Gastrocnemius medialis (tissue), 4 donors: ENCODE measurements around the gene NDRG4. TPM values are rescaled to one million over a fixed set of nuclear protein-coding genes. Genes with fewer than 3 reads are reported as not detected.

Experiments
- ATAC-seq, 2 donors: fragments of 150-250 bp; one replicate each; pipeline ENCODE4 v1.9.1; 2016
- DNase-seq, 2 donors: peaks; one replicate each; pipeline ENCODE4 v3.0.0-alpha.2; 2019
- H3K27ac ChIP-seq, 4 donors: fragments of 200-600 bp; sonication (generic); 1 replicate in 1 of 4; 2 replicates in 3 of 4; pipeline ENCODE4 v1.5.1; 2016 to 2018; ENCODE audit warnings: mild to moderate bottlenecking in 2 of 4, moderate library complexity in 1 of 4
- H3K27me3 ChIP-seq, 3 donors: fragments of 200-600 bp; sonication (generic) in 2 of 3; 1 replicate in 1 of 3; 2 replicates in 2 of 3; pipeline versions ENCODE4 v1.5.1 to v1.6.0; 2016 to 2019; ENCODE audit warnings: mild to moderate bottlenecking in 1 of 3, moderate library complexity in 1 of 3
- H3K36me3 ChIP-seq, 2 donors: fragments of 200-600 bp; sonication (generic) in 1 of 2; one replicate each; pipeline ENCODE4 v1.5.1; 2017 to 2018
- H3K4me1 ChIP-seq, 2 donors: fragments of 200-600 bp; sonication (generic) in 1 of 2; one replicate each; pipeline ENCODE4 v1.5.1; 2016 to 2017; ENCODE audit warnings: mild to moderate bottlenecking in 2 of 2
- H3K4me3 ChIP-seq, 4 donors: fragments of 200-600 bp; sonication (generic) in 3 of 4; 1 replicate in 1 of 4; 2 replicates in 3 of 4; pipeline ENCODE4 v1.5.1; 2016 to 2019; ENCODE audit warnings: mild to moderate bottlenecking in 2 of 4
- H3K9me3 ChIP-seq, 3 donors: fragments of 200-600 bp; sonication (generic) in 2 of 3; 1 replicate in 1 of 3; 2 replicates in 2 of 3; pipeline ENCODE4 v1.5.1; 2016 to 2019
- POLR2A ChIP-seq, 2 donors: fragments of 450-650 bp; IDR thresholded peaks; one replicate each; pipeline ENCODE4 v1.6.1; 2017; ENCODE audit warnings: antibody characterized with exemption in 2 of 2, mild to moderate bottlenecking in 2 of 2, moderate library complexity in 2 of 2
- in situ Hi-C, 4 donors: fragments of 200-750 bp; cut with MboI; loops; one replicate each; pipeline versions ENCODE4 v1.15.0 to v1.8.0; 2017; ENCODE audit warnings: low sequenced_read_pairs in 4 of 4
- intact Hi-C: fragments of 100-400 bp; cut with DNase I; formaldehyde crosslinking; loops from one replicate; pipeline ENCODE4 v1.15.1; 2023; ENCODE audit warnings: low total_unique reads
- total RNA-seq, 4 donors: library from RNA; depleted of rRNA; stranded (reverse); fragments of >200 nt; gene quantifications; one replicate each; pipeline versions ENCODE4 v1.1.0 to v1.2.3, GENCODE V29; 2016
- TF ChIP-seq, protein P1 (sequence below), 5 experiments: fragments of 450-650 bp in 3 of 5; fragments of 200-600 bp in 2 of 5; sonication (generic) in 2 of 5; IDR thresholded peaks in 4 of 5; conservative IDR thresholded peaks in 1 of 5; 1 replicate in 4 of 5; 2 replicates in 1 of 5; pipeline ENCODE4 v1.5.1; 2016 to 2019; ENCODE audit warnings: antibody characterized with exemption in 5 of 5, mild to moderate bottlenecking in 3 of 5, moderate library complexity in 3 of 5

NDRG4 gene
- total RNA-seq, 4 donors from 2014 or later, result 2.0 to 13.3 (median 6.5) TPM

DNA sequence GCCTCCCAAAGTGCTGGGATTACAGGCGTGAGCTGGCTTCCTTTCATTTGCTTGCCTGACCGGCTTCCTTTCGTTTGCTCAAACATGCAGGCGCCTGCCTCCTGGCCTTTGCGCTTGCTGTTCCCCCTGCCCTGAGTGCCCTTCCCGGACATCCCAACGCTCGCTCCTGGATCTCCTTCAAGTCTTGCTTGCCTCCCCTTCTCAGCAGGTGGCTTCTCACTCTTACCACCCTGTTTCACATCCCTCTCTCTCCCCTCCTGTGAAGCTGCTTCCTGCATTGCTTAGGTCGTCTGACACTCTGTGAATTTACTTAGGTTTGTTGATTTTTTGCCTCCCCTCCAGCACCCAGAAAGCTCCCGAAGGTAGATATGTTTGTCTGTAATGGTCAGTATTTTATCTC, 25.6 kb upstream of the NDRG4 start:
- no peaks in the 10 kb centered on the region for H3K9me3 ChIP-seq
- intact Hi-C loops, result no loop called here
- no peaks in the 10 kb centered on the region for H3K36me3 ChIP-seq
- H3K27me3 ChIP-seq, result peaks cover 0 to 3% (median 0%) of the 10 kb centered on the region in 3 donors
- in situ Hi-C loops, result no loop called here
- no peaks in the 10 kb centered on the region for H3K4me1 ChIP-seq
- ATAC-seq, result no peak
- peak overlapping the region in 3 of 4 donors; percentile 44 to 54 (median 44) for H3K27ac ChIP-seq
- no peak for DNase-seq
- no peak overlapping the region for H3K4me3 ChIP-seq
- no peak for TF ChIP-seq POLR2A (IDR thresholded peaks at IDR 0.05)
- TF ChIP-seq, protein P1, sequence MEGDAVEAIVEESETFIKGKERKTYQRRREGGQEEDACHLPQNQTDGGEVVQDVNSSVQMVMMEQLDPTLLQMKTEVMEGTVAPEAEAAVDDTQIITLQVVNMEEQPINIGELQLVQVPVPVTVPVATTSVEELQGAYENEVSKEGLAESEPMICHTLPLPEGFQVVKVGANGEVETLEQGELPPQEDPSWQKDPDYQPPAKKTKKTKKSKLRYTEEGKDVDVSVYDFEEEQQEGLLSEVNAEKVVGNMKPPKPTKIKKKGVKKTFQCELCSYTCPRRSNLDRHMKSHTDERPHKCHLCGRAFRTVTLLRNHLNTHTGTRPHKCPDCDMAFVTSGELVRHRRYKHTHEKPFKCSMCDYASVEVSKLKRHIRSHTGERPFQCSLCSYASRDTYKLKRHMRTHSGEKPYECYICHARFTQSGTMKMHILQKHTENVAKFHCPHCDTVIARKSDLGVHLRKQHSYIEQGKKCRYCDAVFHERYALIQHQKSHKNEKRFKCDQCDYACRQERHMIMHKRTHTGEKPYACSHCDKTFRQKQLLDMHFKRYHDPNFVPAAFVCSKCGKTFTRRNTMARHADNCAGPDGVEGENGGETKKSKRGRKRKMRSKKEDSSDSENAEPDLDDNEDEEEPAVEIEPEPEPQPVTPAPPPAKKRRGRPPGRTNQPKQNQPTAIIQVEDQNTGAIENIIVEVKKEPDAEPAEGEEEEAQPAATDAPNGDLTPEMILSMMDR (IDR thresholded peaks at IDR 0.05 in 4 of 5, conservative IDR thresholded peaks at IDR 0.05 in 1 of 5), result no peak

DNA sequence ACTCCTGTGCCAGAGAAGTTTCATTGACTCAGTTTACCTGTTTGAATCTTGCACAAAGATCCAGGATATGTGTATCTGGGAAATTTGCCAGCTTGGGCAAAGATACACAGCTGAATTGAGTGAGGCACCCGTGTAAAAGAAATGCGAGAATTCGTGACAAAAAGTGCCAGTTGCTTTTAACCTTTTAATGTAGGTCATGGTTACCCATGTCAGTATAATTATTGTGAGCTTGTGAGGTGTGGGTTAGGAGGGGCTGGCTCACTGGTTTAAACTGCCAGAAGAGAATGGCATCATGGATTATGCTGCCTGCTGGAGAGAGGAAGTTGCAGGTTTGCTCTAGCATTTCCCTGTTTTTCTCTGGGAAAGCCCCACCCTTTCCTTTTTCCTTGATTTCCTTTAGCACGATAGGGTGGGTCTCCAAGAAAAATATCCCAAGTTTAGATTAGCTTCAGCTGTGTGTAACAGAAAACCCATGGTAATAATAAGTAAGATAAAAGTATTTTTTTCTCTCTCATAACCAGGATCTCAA, 24.8 kb upstream of the NDRG4 start:
- Histone ChIP-seq H3K27me3 (no peaks in the 10 kb centered on the region), H3K4me3 (no peak overlapping the region), H3K27ac (peak overlapping the region in 3 of 4 donors; percentile 44 to 66 (median 54)), H3K36me3 (no peaks in the 10 kb centered on the region), H3K4me1 (no peaks in the 10 kb centered on the region), H3K9me3 (no peaks in the 10 kb centered on the region)
- no peak for ATAC-seq
- no peak for TF ChIP-seq POLR2A (IDR thresholded peaks at IDR 0.05)
- TF ChIP-seq, protein P1 (IDR thresholded peaks at IDR 0.05 in 4 of 5, conservative IDR thresholded peaks at IDR 0.05 in 1 of 5), result no peak
- in situ Hi-C loops (no loop called here), intact Hi-C loops (no loop called here)
- no peak for DNase-seq

DNA sequence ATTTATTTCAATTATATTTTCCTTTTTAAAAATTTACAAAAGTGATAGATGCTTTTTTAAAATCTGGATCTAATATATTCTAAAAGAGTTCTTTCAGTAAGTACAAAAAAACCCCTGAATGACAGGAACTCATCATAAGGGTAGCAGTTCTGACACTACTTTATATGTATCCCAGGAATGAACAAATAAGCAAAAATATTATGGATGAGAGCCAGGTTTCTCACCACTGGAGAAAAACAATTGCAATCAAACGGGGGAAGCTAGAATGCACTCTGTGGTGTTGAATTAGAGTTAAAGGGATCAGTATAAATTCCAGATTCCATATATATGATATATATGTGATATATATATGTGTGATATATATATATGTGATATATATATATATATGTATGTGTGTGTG, 23.2 kb upstream of the NDRG4 start:
- Histone ChIP-seq H3K4me3 (no peak overlapping the region), H3K9me3 (no peaks in the 10 kb centered on the region), H3K4me1 (no peaks in the 10 kb centered on the region), H3K27me3 (no peaks in the 10 kb centered on the region), H3K27ac (peak overlapping the region in 1 of 4 donors; percentile 66), H3K36me3 (no peaks in the 10 kb centered on the region)
- ATAC-seq, result no peak
- no peak for TF ChIP-seq POLR2A (IDR thresholded peaks at IDR 0.05)
- TF ChIP-seq, protein P1 (IDR thresholded peaks at IDR 0.05 in 4 of 5, conservative IDR thresholded peaks at IDR 0.05 in 1 of 5), result no peak
- DNase-seq, result no peak
- intact Hi-C loops, result no loop called here
- in situ Hi-C loops, result no loop called here

DNA sequence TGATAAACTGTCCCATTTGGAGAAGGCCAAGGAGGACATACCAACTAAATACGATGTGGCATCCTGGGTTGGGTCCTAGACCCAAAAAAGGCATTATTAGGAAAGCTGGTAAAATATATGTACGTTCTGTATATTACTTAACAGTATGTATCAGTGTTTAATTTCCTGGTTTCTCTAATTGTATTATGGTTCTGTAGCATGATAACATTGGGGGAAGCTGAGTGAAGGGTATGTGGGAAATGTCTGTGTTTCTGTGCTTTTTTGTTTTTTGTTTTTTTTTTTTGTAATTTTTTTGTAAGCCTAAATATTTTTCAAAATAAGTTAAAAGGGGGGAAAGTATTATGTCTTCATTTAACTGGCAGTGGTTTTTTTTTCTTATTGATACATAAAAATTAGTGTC, 21.5 kb upstream of the NDRG4 start:
- in situ Hi-C loops, result no loop called here
- DNase-seq, result no peak
- H3K9me3 ChIP-seq, result no peaks in the 10 kb centered on the region
- no peak overlapping the region for H3K27ac ChIP-seq
- H3K4me1 ChIP-seq, result no peaks in the 10 kb centered on the region
- no peak for ATAC-seq
- TF ChIP-seq, protein P1 (IDR thresholded peaks at IDR 0.05 in 4 of 5, conservative IDR thresholded peaks at IDR 0.05 in 1 of 5), result no peak
- no peak for TF ChIP-seq POLR2A (IDR thresholded peaks at IDR 0.05)
- H3K27me3 ChIP-seq, result no peaks in the 10 kb centered on the region
- H3K4me3 ChIP-seq, result no peak overlapping the region
- intact Hi-C loops, result no loop called here
- H3K36me3 ChIP-seq, result no peaks in the 10 kb centered on the region
